ENCODE data around the gene WDR36. TPM values are rescaled to one million over a fixed set of nuclear protein-coding genes. Genes with fewer than 3 reads are reported as not detected.

WDR36 gene
- total and polyA plus RNA-seq, 2 of the 8 experiments (the other 6 are each of a cell fraction or from before 2014, with no cell fraction given): 9.3 to 41.8 TPM

- TF ChIP-seq, protein P1, sequence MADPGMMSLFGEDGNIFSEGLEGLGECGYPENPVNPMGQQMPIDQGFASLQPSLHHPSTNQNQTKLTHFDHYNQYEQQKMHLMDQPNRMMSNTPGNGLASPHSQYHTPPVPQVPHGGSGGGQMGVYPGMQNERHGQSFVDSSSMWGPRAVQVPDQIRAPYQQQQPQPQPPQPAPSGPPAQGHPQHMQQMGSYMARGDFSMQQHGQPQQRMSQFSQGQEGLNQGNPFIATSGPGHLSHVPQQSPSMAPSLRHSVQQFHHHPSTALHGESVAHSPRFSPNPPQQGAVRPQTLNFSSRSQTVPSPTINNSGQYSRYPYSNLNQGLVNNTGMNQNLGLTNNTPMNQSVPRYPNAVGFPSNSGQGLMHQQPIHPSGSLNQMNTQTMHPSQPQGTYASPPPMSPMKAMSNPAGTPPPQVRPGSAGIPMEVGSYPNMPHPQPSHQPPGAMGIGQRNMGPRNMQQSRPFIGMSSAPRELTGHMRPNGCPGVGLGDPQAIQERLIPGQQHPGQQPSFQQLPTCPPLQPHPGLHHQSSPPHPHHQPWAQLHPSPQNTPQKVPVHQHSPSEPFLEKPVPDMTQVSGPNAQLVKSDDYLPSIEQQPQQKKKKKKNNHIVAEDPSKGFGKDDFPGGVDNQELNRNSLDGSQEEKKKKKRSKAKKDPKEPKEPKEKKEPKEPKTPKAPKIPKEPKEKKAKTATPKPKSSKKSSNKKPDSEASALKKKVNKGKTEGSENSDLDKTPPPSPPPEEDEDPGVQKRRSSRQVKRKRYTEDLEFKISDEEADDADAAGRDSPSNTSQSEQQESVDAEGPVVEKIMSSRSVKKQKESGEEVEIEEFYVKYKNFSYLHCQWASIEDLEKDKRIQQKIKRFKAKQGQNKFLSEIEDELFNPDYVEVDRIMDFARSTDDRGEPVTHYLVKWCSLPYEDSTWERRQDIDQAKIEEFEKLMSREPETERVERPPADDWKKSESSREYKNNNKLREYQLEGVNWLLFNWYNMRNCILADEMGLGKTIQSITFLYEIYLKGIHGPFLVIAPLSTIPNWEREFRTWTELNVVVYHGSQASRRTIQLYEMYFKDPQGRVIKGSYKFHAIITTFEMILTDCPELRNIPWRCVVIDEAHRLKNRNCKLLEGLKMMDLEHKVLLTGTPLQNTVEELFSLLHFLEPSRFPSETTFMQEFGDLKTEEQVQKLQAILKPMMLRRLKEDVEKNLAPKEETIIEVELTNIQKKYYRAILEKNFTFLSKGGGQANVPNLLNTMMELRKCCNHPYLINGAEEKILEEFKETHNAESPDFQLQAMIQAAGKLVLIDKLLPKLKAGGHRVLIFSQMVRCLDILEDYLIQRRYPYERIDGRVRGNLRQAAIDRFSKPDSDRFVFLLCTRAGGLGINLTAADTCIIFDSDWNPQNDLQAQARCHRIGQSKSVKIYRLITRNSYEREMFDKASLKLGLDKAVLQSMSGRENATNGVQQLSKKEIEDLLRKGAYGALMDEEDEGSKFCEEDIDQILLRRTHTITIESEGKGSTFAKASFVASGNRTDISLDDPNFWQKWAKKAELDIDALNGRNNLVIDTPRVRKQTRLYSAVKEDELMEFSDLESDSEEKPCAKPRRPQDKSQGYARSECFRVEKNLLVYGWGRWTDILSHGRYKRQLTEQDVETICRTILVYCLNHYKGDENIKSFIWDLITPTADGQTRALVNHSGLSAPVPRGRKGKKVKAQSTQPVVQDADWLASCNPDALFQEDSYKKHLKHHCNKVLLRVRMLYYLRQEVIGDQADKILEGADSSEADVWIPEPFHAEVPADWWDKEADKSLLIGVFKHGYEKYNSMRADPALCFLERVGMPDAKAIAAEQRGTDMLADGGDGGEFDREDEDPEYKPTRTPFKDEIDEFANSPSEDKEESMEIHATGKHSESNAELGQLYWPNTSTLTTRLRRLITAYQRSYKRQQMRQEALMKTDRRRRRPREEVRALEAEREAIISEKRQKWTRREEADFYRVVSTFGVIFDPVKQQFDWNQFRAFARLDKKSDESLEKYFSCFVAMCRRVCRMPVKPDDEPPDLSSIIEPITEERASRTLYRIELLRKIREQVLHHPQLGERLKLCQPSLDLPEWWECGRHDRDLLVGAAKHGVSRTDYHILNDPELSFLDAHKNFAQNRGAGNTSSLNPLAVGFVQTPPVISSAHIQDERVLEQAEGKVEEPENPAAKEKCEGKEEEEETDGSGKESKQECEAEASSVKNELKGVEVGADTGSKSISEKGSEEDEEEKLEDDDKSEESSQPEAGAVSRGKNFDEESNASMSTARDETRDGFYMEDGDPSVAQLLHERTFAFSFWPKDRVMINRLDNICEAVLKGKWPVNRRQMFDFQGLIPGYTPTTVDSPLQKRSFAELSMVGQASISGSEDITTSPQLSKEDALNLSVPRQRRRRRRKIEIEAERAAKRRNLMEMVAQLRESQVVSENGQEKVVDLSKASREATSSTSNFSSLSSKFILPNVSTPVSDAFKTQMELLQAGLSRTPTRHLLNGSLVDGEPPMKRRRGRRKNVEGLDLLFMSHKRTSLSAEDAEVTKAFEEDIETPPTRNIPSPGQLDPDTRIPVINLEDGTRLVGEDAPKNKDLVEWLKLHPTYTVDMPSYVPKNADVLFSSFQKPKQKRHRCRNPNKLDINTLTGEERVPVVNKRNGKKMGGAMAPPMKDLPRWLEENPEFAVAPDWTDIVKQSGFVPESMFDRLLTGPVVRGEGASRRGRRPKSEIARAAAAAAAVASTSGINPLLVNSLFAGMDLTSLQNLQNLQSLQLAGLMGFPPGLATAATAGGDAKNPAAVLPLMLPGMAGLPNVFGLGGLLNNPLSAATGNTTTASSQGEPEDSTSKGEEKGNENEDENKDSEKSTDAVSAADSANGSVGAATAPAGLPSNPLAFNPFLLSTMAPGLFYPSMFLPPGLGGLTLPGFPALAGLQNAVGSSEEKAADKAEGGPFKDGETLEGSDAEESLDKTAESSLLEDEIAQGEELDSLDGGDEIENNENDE (IDR thresholded peaks at IDR 0.05; ENCODE audit: insufficient replicate concordance, low read length): no peak
- TF ChIP-seq KDM5A (IDR thresholded peaks at IDR 0.05; ENCODE audit: low read length) (no peak), EZH2 (IDR thresholded peaks at IDR 0.05; ENCODE audit: low read depth, low read length, severe bottlenecking) (no peak), SIRT6 (IDR thresholded peaks at IDR 0.05; ENCODE audit: low read length) (no peak), BRCA1 (IDR thresholded peaks at IDR 0.05; ENCODE audit: low read depth, low read length) (no peak)
These were observed 14.3 kb downstream of the WDR36 start (continued) for GRCh38 chr5:111106320-111106948.
